Measurements from ENCODE around the gene SLC35F4. TPM values are rescaled to one million over a fixed set of nuclear protein-coding genes. Genes with fewer than 3 reads are reported as not detected.
"Not testable (repeated sequence)": the region's sequence is repeated elsewhere in the genome, so short reads cannot be mapped to it uniquely, and the experiment has no call there.

SLC35F4 gene
- total RNA-seq, 1 donor from 2014 or later, result 1.6 TPM

DNA sequence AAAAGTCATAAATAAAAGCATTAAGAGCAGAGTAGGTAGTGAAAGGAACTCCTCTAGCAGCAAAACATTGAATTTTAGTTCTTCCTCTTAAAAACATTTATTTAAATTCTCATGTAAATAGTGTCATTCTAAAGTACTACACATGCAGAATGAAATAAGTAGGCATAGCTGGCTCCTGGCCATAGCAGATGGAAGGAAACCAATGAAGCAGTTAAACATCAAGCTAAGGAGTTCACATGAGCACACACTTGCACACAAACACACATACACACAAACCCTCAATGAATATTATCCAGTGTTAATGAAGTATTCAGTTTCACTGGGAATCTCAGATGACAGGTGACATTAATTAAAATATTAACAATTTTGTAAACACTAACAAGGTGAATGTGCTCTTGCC is 69.3 kb downstream of the SLC35F4 start:
- no peak for DNase-seq

DNA sequence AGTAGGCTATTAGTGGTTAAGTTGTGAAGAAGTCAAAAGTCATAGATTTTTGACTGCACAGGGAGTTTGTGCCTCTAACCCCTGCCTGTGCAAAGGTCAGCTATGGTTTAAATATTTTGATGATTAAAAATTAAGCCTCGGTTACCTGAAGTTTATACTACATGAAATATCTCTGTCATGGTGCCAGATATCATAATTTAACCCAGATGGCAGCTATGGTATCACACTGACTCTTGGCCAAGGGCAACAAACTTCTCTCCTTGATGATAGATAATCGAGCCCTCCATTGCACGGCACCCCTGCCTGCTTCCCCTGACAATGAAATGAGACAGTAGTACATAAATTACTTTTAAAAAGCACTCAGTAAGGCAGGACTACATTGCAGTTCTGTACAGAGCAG is 80.8 kb downstream of the SLC35F4 start:
- no peak for DNase-seq

GRCh38 chr14:57771801-57772200 is 94.1 kb downstream of the SLC35F4 start:
- no peak for DNase-seq

- DNase-seq, result no peak
Measured at GRCh38 chr14:57769863-57770523, 95.9 kb downstream of the SLC35F4 start.

- no peak for DNase-seq
Measured at GRCh38 chr14:57761800-57762199, 104.1 kb downstream of the SLC35F4 start.

GRCh38 chr14:57760896-57761295 is 105.0 kb downstream of the SLC35F4 start:
- DNase-seq, result no peak

- DNase-seq, result no peak
Measured at GRCh38 chr14:57755018-57755521, 110.8 kb downstream of the SLC35F4 start.

DNA sequence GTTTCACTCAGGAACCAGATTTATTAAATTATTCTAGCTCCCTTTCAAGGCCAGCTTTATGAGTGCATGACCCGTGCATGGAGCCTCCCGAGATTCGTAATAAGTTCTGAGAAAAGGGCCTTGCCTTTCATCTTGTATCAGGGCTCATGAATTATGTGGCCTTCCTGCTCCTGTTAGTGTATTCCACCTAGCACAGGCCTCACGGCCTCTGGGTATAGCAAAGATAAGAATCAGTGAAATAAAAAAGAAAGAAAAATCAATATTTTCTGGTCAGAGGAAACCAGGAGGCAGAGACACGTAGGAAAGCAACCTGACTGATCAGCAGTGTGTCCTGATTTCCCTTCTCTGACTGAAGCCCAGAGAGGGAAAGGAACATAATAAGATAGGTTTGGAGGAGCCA is 111.4 kb downstream of the SLC35F4 start:
- no peak for DNase-seq

GRCh38 chr14:57753821-57754220 is 112.1 kb downstream of the SLC35F4 start:
- DNase-seq, result no peak

DNA sequence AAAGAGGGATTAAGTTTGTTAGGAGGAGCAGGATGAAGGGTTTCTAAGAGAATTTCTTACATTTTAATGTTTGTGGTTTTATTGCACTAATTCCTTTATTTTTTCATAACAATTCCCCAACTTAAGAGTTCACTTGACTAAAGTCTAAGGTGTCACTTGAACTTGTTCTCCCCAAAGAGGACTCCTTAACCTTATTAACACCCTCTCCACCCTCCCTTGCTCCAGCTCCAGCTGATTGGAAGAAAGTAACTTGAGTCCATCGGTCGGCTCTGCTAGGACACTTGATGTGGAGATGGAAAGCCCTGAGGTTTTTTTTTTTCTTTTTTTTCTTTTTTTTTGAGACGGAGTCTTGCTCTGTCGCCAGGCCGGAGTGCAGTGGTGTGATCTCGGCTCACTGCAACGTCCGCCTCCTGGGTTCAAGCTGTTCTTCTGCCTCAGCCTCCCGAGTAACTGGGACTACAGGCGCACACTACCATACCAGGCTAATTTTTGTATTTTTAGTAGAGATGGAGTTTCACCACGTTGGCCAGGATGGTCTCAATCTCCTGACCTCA is 113.7 kb downstream of the SLC35F4 start:
- not testable (repeated sequence) for DNase-seq

DNA sequence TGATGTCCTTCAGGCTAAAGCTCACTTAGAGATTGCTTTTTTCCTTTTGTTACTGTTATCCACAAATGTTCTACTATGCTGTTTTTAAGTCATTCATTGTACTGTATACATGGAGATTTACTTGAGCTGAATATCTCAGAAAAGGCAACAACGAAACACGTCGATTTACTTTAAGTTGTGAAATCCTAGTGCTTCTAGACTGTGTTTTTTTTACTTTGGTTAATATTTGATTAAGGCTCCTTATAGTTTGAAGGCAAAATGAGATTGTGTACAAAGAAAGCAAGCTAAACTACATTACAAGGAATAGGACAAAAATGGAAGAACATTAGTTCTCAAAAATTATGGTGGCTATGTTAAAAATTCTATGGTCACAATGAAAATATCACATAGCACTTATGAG is 114.5 kb downstream of the SLC35F4 start:
- DNase-seq, result no peak

DNA sequence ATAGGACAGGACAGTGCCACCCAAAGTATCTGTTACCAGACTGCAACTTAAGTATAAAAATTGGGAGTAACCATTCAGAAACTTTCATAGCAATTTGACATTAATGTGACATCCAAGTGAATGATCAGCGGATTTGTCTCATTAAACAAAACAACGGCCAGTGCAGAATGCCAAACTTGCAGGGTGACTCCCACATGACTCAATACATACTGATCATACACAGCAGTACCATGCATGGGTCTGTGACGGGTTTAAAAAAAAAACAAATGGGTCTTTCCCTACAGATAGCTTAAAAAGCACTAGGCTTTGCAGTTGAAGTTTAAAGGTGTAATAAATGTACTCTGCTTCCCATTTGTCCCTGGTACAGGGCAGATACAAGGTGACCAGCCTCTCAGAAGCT is 116.6 kb downstream of the SLC35F4 start:
- DNase-seq, result no peak

DNA sequence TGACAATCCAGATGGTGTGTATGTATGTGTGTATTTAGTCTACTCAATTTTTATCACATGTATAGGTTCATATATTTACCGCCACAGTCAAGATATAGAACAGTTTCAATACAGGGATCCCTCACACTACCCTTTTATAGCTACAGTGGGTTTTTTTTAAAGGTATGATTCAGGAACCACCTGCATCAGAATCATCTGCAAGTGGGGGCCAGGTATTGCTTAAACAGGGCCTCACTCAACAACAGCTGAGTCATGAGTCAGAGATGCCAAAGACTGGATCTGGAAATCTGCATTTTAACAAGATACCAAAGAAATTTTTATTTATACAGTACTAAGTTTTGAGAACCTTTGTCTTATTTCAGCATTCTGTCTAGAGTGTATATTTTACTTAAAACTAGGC is 117.6 kb downstream of the SLC35F4 start:
- DNase-seq, result no peak

DNA sequence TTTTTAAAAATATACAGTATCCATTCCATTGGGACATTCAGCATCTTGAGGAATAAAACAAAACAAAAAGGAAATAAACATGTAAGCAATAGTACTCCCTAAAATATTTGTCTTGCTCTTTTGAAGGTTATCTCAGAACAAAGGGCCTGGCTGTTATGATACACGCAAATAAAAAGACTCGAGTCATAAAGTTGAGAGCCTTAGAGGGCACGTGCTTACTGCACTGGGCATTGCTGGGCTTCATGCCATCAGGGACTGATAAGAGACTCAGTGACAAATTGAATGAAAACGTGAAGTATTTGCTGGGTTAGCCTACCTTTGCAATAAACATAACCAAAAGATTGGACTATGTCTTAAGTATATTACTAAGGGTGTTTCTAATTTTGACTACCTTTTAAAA is 118.9 kb downstream of the SLC35F4 start:
- DNase-seq, result no peak

DNA sequence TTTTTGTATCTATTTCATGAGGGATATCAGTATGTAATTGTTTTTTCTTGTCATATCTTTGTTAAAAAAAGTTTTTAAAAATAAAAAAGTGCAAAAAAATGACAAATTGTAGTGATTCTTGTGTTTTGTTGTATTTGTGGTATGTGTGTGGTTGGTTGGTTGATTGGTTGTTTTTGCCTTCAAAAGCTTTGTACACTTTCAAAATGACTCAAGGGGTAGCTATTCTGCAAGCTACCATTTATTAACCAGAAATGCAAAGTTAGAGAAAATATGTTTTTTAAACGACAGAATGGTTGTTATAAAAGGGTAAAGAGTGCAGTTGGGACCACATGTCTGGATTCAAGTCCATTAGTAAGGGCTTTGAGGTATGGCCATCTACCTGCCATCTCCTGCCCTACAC is 119.3 kb downstream of the SLC35F4 start:
- no peak for DNase-seq

GRCh38 chr14:57739516-57739915 is 126.4 kb downstream of the SLC35F4 start:
- DNase-seq, result no peak

DNA sequence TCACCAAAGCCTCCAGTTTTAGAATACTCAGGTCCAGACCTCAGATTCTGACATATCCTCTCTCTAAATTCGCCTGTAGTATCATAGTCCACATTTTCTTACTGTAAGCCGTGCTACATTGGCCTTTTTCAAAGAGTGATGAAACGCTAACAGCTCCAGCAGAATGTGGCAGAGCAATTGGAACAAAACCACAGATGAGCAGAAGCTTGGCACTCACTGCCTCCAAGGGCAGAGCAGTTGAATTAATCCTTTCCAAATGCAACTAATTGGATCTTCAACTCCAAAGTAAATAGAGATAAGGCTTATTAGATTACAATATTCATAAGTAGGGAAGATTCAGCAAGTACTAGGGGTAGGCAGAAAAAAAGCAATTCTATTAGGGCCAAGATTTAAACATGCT is 128.3 kb downstream of the SLC35F4 start:
- no peak for DNase-seq

DNA sequence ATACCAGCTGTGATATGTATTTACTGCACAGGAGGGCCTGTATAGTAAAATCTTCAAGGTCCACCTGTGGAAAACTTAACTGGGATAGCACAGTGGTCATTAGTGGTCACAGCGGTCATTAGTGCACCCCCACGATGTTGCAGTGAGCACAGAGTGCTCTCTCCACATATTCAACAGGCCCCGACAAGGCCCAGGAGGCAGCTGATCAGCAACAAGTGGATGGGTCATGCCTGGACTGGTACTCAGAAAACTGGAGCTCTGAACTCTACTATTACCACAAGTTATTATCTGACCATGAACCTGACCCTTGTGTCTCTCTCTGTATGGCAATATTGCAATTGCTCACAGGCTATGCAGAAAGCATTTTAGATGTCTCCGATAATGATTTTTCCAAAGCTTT is 129.5 kb downstream of the SLC35F4 start:
- DNase-seq, result no peak

DNA sequence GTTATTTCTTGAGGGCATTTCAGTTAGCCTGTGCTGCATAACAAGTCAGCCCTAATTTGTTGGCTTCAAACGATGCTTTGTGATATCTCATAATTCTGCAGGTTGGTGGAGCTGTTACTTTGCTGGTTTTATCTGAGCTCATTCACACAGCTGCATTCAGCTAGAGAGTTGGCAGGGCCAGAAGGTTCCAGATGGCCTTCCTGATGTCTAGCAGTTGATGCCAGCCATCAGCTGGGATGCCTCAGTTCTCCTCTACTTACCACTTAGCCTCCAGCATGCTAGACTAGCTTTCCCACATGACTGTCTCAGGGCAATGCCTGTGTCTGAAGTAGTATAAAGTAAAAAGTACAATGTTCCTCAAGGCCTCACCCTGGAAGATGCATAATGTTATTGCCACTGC is 130.6 kb downstream of the SLC35F4 start:
- no peak for DNase-seq

DNA sequence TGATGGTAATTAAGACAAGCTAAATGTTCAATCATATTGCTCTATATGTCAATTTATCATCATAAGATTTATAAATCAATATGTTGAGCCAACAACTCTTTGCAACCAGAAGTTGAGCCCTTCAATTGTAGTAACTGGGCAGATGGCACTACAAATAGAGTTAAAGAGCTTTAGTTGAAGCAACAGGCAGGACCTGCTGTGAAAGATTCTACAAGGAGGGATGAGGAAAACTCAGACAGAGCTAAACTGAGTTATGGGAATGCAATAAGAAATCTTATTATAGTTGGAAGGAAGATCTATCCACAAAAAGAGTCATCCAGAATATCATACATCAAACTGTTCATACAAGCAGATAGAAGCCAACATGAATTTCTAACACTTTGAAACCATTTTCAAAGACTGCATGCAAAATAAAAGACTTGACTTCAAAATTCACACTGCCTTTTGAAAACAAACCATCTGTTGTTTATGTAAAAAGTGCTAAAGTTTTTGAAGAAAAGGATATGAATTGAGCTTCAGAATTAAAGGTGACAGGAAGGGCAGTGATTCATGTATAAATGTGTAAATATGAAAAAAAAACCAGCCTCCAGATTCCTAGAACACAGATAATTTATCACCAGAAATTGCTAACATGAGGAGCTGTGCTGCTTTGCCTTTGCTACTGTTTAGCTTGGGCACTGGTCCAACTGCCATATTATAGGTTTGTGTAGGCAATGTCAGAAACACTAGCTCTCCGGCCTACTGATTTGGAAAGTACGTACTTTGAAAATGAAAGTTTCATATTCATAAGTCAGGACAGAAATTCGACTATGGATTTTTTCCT is 133.2 kb downstream of the SLC35F4 start:
- DNase-seq, result no peak

DNA sequence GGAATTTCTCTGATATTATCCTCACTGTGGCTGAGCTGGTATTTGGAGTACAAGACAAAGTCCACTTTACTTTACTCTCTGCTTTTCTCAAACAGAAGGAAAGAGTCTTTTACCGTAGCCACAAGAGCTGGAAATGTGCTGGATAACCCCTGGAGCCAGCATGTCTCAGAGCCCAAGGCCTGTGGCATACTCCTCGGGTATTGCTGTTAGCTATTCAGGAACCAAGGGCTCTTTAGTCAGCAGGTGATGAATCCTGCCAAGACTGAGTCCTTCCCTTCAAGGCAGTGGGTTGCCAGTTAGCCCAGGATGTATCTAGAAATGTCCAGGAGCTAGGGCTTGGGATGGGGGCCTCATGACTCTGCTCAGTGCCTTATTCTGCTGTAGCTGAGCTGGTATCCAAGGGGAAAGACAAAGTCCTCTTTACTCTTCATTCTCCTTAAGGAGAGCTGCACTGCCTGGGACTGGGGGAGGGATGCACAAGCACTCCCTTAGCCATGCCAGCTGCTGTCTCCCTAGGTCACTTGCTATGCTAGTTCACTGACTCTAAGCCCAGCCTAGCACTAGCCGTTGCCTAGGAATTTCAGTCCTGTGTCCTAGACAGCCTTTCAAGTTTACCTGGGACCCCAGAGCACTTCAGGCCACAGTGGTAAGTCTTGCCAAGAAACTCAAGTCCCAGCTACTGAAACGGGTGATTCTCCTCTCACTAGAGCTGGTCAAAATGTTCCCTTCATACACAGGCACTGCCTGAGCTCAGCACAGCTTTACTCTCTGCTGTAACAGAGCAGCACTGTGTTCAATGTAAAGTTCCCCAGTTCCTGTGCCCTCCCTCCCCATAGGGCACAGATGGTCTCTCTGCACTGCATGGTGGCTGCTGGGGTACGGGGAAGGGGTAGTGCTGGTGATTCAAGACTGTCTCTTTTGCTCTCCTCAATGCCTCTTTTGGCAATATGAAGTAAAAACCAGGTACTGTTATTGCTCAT is 136.4 kb downstream of the SLC35F4 start:
- no peak for DNase-seq

GRCh38 chr14:57725399-57726077 is 140.4 kb downstream of the SLC35F4 start:
- DNase-seq, result no peak

Measured in occipital lobe (tissue), 2 donors.